Measurements from ENCODE around the gene CROCC.
"Not testable (repeated sequence)": the region's sequence is repeated elsewhere in the genome, so short reads cannot be mapped to it uniquely, and the experiment has no call there.

The CROCC gene

DNA sequence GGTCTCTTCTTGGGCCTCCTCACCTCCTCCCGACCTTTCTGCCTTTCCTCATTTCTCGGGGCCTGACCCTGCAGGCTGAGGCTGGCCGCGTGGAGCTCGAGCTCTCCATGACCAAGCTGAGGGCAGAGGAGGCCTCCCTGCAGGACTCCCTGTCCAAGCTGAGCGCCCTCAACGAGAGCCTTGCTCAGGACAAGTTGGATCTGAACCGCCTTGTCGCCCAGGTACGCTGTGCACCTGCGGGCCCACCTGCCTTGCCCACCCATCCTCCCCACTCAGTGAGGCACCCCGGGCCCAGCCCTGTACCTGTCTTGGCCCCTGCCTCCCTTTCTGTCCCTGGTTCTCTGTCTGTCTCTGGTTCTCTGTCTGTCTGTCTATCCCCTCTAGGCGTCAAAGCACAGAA is 24.5 kb downstream of the CROCC start:
- DNase-seq = not testable (repeated sequence)

GRCh38 chr1:16946646-16947045 is 24.9 kb downstream of the CROCC start:
- no peak for DNase-seq

DNA sequence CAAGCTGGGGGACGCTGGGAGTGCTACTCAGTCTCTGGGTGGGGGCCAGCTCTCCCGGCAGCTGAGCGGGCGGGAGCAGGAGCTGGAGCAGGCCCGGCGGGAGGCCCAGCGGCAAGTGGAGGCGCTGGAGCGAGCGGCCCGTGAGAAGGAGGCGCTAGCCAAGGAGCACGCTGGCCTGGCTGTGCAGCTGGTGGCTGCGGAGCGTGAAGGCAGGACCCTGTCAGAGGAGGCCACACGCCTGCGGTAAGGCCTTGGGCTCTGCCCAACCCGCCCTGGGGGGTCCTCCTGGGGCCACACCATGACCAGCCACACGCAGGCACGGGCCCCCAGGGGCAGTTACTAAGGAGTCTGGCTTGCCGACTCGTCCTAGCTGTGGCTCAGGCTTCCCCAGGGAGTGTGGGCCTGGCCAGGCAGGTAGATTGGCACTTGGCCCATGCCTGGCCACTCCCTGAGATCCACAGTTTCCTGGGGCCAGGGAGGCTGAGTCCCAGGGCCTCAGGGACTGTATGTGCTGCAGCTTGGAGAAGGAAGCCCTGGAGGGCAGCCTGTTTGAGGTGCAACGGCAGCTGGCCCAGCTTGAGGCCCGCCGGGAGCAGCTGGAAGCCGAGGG is 26.7 kb downstream of the CROCC start:
- DNase-seq = not testable (repeated sequence)

DNA sequence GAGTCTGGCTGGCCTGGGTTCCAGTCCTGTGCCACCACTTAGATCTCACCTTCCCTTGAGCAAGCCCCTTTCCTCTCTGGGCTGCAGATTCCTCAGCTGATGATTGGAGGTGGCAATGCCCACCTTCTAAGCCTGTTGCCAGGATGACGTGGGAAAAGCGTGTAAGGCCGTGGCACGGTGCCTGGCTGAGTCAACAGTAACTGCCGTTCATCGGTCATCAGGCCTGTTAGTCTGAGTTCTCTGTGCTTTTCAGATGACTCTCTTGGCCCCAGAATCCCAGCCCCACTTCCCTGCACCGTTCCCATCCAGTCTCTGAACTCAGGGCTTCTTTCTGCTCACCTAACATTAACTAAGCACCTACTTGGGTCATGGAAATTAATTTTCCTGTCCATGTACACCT is 27.3 kb downstream of the CROCC start:
- DNase-seq = not testable (repeated sequence)

DNA sequence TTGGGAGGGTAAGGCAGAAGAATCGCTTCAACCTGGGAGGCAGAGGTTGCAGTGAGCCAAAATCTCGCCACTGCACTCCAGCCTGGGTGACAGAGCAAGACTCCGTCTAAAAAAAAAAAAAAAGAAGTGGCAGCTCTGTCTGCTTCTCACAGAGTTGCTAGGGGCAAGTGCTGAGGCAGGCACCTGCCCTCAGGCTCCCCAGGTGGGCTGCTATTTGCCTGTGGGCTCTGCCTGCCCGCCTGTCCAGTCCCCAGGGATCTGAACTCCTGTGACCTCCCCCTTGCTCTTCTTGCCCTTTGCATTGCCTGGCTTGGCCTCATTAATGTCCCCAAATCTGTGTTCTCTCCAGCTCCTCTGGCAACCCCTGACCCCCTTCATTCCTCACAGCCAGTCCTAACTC is 30.6 kb downstream of the CROCC start:
- DNase-seq = not testable (repeated sequence)

GRCh38 chr1:16954579-16954978 is 32.8 kb downstream of the CROCC start:
- no peak for DNase-seq

GRCh38 chr1:16955186-16955585 is 33.5 kb downstream of the CROCC start:
- no peak for DNase-seq

- DNase-seq = no peak
These were observed 35.0 kb downstream of the CROCC start for GRCh38 chr1:16956775-16957174.

- DNase-seq = no peak
These were observed 36.0 kb downstream of the CROCC start for GRCh38 chr1:16957731-16958130.

DNA sequence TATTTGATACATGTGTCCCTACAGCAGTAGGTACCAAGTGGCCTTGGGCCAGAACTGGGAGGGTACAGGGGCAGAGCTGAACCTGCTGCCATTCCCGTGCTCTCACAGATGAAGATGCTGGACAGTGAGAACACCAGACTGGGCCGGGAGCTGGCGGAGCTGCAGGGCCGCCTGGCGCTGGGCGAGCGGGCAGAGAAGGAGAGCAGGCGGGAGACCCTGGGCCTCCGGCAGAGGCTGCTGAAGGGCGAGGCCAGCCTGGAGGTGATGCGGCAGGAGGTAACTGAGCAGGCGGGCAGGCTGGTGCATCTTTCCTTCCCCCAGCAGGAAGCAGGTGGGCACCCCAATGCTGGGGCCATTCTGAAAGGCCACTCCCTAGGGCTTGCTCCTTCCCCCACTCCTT is 36.7 kb downstream of the CROCC start:
- no peak for DNase-seq

GRCh38 chr1:16960560-16961296 is 39.0 kb downstream of the CROCC start:
- DNase-seq = peak; percentile 50

DNA sequence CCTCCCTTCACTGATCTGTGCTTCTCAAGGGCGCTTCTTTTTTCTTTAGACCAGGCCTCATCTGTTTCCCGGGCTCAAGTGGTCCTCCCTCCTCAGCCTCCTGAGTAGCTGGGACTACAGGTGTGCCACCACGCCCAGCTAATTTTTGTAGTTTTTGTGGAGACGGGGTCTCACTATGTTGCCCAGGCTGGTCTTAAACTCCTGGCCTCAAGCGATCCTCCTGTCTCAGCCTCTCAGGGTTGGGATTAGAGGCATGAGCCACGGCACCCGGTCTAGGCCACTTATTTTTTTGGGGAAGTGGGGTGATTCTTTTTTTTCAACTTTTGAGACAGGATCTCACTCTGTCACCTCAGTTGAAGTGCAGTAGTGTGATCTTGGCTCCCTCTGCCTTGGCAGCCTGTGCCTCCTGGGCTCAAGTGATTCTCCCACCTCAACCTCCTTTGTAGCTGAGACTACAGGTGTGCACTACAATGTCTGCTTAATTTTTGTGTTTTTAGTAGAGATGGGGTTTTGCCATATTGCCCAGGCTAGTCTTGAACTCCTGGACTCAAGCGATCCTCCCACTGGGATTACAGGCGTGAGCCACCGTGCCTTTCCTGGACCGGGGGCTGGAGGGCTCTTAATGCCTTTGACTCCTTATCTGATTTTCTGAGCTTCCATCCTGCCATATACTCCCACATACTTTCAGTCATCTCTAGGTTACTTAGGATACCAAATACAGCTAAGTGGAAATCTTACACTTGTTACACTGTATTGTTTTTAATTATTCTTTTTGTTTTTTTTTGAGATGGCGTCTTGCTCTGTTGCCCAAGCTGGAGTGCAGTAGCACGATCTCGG is 39.8 kb downstream of the CROCC start:
- no peak for DNase-seq

- DNase-seq = not testable (repeated sequence)
These were observed 42.4 kb downstream of the CROCC start for GRCh38 chr1:16964169-16964568.

DNA sequence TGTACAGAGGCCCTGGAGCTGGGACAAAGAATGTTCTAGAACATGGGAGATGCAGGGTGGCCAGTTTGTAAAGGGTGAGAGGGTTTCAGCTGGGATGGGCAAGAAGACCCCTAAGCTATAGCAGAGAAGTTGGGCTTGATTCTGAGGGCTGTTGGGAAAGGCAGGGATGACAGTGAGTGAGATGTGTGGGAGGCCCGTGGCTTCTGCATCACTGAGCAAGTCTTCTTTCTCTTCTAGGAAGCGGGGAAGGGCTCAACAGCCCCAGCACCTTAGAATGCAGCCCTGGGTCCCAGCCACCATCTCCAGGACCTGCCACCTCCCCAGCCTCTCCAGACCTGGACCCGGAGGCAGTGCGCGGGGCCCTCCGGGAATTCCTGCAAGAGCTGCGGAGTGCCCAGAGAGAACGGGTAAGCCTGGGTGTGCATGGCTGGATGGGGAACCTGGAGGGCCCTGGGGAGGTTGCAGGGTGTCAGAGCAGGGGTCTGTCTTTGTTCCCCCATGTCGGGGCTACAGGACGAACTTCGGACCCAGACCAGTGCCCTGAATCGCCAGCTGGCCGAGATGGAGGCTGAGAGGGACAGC is 43.8 kb downstream of the CROCC start:
- no peak for DNase-seq

- no peak for DNase-seq
These were observed 44.6 kb downstream of the CROCC start for GRCh38 chr1:16966282-16966681.

- DNase-seq = no peak
These were observed 45.4 kb downstream of the CROCC start for GRCh38 chr1:16967095-16967575.

DNA sequence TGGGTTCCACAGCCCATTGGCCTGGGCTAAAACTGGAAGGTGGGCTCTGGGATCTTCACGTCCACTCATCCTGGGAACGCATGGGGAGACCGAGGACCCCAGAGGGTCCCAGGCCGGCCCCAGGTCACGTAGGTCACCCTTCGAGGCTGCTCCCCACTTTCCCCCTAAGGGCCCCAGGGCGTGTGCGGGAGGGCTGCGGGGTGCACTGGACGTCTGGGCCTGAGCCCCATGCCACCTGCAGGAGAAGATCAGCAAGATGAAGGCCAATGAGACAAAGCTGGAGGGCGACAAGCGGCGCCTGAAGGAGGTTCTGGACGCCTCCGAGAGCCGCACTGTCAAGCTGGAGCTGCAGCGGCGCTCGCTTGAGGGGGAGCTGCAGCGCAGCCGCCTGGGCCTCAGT is 46.2 kb downstream of the CROCC start:
- DNase-seq = no peak

GRCh38 chr1:16968372-16968771 is 46.6 kb downstream of the CROCC start:
- DNase-seq = no peak

DNA sequence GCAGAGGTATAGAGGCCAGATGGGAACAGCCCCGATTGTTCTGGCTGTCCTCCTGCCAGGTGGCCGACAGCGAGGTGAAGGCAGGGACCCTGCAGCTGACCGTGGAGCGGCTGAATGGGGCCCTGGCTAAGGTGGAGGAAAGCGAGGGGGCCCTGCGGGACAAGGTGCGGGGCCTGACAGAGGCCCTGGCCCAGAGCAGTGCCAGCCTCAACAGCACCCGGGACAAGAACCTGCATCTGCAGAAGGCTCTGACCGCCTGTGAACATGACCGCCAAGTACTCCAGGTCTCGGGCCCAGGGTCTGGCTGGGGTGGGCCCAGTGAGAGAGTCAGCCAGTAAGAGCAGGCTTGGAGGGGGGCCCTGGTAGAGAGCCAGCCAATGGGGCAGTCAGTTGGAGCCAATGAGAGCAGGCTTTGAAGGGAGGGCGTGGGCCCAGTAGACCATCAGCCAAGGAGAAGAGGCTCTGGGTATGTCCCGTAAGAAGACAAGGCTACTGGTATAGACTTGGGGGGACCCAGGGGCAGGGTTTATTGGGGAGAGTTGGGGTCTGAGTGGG is 47.4 kb downstream of the CROCC start:
- no peak for DNase-seq

GRCh38 chr1:16969651-16970050 is 47.9 kb downstream of the CROCC start:
- DNase-seq = no peak

DNA sequence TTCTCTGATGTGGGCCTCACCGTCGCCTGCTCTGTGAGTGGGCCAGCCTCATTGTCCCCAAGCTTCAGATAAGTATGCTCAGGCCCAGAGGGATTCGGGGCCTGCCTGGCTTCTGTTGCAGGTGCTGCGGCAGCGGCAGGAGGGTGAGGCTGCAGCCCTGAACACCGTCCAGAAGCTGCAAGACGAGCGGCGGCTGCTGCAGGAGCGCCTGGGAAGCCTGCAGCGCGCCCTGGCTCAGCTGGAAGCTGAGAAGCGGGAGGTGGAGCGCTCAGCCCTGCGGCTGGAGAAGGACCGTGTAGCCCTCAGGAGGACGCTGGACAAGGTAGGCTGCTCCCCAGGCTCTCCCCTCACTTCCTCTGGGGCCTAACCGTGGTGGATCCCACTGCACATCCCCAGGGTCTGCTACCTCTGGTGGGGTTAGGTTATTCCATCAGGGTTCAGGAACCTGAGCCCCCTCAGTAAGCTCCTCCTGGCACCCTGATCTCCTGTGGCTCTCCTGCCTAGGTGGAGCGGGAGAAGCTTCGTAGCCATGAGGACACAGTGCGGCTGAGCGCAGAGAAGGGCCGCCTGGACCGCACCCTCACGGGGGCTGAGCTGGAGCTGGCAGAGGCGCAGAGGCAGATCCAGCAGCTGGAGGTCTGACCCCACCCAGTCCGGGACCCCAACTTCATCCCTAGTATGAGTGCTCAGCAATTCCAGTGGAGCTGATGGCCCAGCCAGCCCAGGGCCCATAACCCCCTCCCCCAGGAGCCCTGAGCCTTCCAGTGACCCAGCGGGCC is 48.6 kb downstream of the CROCC start:
- DNase-seq = no peak
